ENCODE measurements around the gene ZNF385B. TPM values are rescaled to one million over a fixed set of nuclear protein-coding genes. Genes with fewer than 3 reads are reported as not detected.

The ZNF385B gene
- total and polyA plus RNA-seq, 9 of the 15 experiments (the other 6 are each of a cell fraction or from before 2014, with no cell fraction given) = 0.50 TPM; not detected in 8

GRCh38 chr2:179650420-179650819 is 211.0 kb downstream of the ZNF385B start:
- Histone ChIP-seq H3K4me2 (ENCODE audit: insufficient read depth, low read length) (no peak overlapping the region), H3K79me2 (ENCODE audit: control insufficient read depth, insufficient read depth, low read length) (no peaks in the 10 kb centered on the region), H3K27ac (ENCODE audit: extremely low read depth, low read depth, low read length) (no peak overlapping the region), H3K4me3 (no peak overlapping the region), H3K36me3 (ENCODE audit: control insufficient read depth, insufficient read depth, low read length) (no peaks in the 10 kb centered on the region), H3K9me3 (replicated peaks; ENCODE audit: control insufficient read depth, insufficient read depth, low read depth, low read length) (no peaks in the 10 kb centered on the region), H3K4me1 (replicated peaks in 1 of 2; ENCODE audit: control insufficient read depth in 2 of 2, insufficient read depth in 2 of 2, low read length in 2 of 2) (no peaks in the 10 kb centered on the region), H4K20me1 (replicated peaks; ENCODE audit: control insufficient read depth, insufficient read depth, low read length) (no peaks in the 10 kb centered on the region), H3K27me3 (ENCODE audit: control insufficient read depth in 2 of 2, insufficient read depth in 2 of 2, low read length in 2 of 2) (no peaks in the 10 kb centered on the region), H3K9me1 (ENCODE audit: control insufficient read depth, insufficient read depth, low read length) (no peaks in the 10 kb centered on the region), H3K9ac (ENCODE audit: insufficient read depth in 1 of 2, low read depth in 2 of 2, low read length in 2 of 2) (no peak overlapping the region), H2AFZ (ENCODE audit: low read depth, low read length) (no peak overlapping the region)
- BruUV-seq (replicated peaks) = no TSS peak
- TF ChIP-seq ZNF263 (CRISPR knock-in tag; IDR thresholded peaks at IDR 0.05; ENCODE audit: borderline replicate concordance) (no peak), ZNF696 (CRISPR knock-in tag; conservative IDR thresholded peaks at IDR 0.05) (no peak)
- CTCF ChIA-PET (ENCODE audit: low intra/inter-chr PET ratio) = no interaction called here
- intact Hi-C loops (cut with micrococcal nuclease) = no loop called here
- POLR2A ChIA-PET = no interaction called here
- ATAC-seq (no peak), FAIRE-seq (no peak), DNase-seq (ENCODE audit: extremely low read depth in 1 of 4, low spot score in 3 of 4) (no peak)
- in situ Hi-C loops (cut with MboI) = no loop called here

- no peak overlapping the region for H3K27ac ChIP-seq (ENCODE audit: extremely low read depth, low read depth, low read length)
- H3K9me3 ChIP-seq (replicated peaks; ENCODE audit: control insufficient read depth, insufficient read depth, low read depth, low read length) = no peaks in the 10 kb centered on the region
- FAIRE-seq = no peak
- H3K36me3 ChIP-seq (ENCODE audit: control insufficient read depth, insufficient read depth, low read length) = no peaks in the 10 kb centered on the region
- no peaks in the 10 kb centered on the region for H3K27me3 ChIP-seq (ENCODE audit: control insufficient read depth in 2 of 2, insufficient read depth in 2 of 2, low read length in 2 of 2)
- no peak overlapping the region for H3K4me2 ChIP-seq (ENCODE audit: insufficient read depth, low read length)
- H3K9ac ChIP-seq (ENCODE audit: insufficient read depth in 1 of 2, low read depth in 2 of 2, low read length in 2 of 2) = no peak overlapping the region
- no peaks in the 10 kb centered on the region for H3K79me2 ChIP-seq (ENCODE audit: control insufficient read depth, insufficient read depth, low read length)
- H3K4me3 ChIP-seq = no peak overlapping the region
- H3K9me1 ChIP-seq (ENCODE audit: control insufficient read depth, insufficient read depth, low read length) = no peaks in the 10 kb centered on the region
- CTCF ChIA-PET (ENCODE audit: low intra/inter-chr PET ratio) = no interaction called here
- DNase-seq (ENCODE audit: extremely low read depth in 1 of 4, low spot score in 3 of 4) = no peak
- H3K4me1 ChIP-seq (replicated peaks in 1 of 2; ENCODE audit: control insufficient read depth in 2 of 2, insufficient read depth in 2 of 2, low read length in 2 of 2) = no peaks in the 10 kb centered on the region
- H2AFZ ChIP-seq (ENCODE audit: low read depth, low read length) = no peak overlapping the region
- BruUV-seq (replicated peaks) = no TSS peak
- intact Hi-C loops (cut with micrococcal nuclease) = no loop called here
- no peaks in the 10 kb centered on the region for H4K20me1 ChIP-seq (replicated peaks; ENCODE audit: control insufficient read depth, insufficient read depth, low read length)
- TF ChIP-seq FOXM1 (IDR thresholded peaks at IDR 0.05; ENCODE audit: low read depth) (no peak), FOXM1 (CRISPR knock-in tag; IDR thresholded peaks at IDR 0.05; ENCODE audit: low read depth) (no peak), PTRF (tag; IDR thresholded peaks at IDR 0.05) (no peak), ADNP (tag; IDR thresholded peaks at IDR 0.05) (no peak), HNRNPK (IDR thresholded peaks at IDR 0.05; ENCODE audit: low read depth, low read length, poor library complexity, severe bottlenecking) (no peak), TFAP4 (CRISPR knock-in tag; IDR thresholded peaks at IDR 0.05; ENCODE audit: borderline replicate concordance) (no peak), EWSR1 (IDR thresholded peaks at IDR 0.05; ENCODE audit: borderline replicate concordance, low read depth, partially characterized antibody) (no peak), SMARCB1 (IDR thresholded peaks at IDR 0.05; ENCODE audit: insufficient read length, low read depth) (no peak), FOXK1 (CRISPR knock-in tag; IDR thresholded peaks at IDR 0.05; ENCODE audit: borderline replicate concordance) (no peak)
- POLR2A ChIA-PET = no interaction called here
- 1% methylated on average over 3 of the region's 3 CpGs for WGBS (ENCODE audit: insufficient coverage, low coverage, missing lambda C conversion rate)
- no peak for ATAC-seq
- in situ Hi-C loops (cut with MboI) = no loop called here
Observed at GRCh38 chr2:179646862-179647587, 214.4 kb downstream of the ZNF385B start.
